ENCODE results near the gene RAMP3.

DNA sequence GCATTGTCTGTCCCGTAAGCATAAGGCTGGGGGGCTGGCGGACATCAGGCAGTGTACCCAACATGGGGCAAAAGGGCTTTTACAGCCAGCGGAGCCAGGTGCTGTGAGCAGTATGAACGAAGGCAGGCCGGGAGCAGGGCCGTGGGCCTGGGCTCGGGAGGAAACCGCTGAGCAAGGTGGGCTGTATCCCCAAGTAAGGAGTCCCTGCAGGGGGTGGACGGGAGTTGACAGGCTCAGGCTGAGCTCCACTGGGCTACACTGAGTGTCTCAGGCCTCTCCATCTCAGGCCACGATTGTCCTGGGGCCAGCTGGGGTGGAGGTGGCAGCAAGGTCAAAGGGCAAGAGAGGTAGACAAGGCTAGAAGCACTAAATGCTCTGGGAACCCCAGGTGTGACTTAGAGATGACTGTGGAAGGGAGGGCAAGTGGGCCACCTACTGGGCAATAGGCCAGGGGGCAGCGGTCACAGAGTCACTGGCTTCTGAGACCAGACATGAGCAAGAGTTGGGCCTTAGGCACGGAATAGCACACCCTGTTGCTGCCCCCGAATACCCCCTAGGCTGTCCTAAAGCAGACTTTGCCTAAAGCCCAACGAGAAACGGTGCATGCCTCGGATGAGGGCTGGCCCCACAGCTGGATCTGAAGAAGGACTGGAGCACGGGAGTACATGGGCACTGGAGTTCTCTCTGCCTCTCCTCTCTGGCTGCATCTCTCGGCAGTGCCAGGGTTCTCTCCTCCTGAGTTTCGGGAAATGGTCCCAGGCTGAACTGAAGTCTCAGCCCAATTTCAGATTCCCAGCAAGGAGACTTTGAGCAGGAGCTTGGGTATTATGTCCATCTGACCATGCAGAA lies 10.8 kb upstream of the RAMP3 start:
- TF ChIP-seq EZH2 (IDR thresholded peaks at IDR 0.05) (no peak), POLR2AphosphoS5 (IDR thresholded peaks at IDR 0.05; ENCODE audit: borderline replicate concordance, low read depth, low read length) (no peak), FOXP2 (optimal IDR thresholded peaks at IDR 0.05; ENCODE audit: control extremely low read depth, extremely low read length, insufficient read depth) (no peak)

All from SK-N-MC (cell line).